Spleen (tissue), 7 donors: ENCODE results near the gene RPS18.

Experiments used
- POLR2A ChIP-seq, 3 donors: fragments of 450-650 bp; IDR thresholded peaks; one replicate each; pipeline ENCODE4 v1.5.1; 2017; ENCODE audit warnings: antibody characterized with exemption in 3 of 3, mild to moderate bottlenecking in 1 of 3
- TF ChIP-seq, protein P1 (sequence below), 11 experiments: fragments of 200-600 bp in 7 of 11; fragments of 450-650 bp in 4 of 11; sonication (generic) in 4 of 11; IDR thresholded peaks in 8 of 11; conservative IDR thresholded peaks in 3 of 11; 1 replicate in 7 of 11; 2 replicates in 4 of 11; pipeline versions ENCODE4 v1.4.0 to v1.8.0; 2016 to 2021; ENCODE audit warnings: antibody characterized with exemption in 11 of 11, inconsistent platforms in 4 of 11, mild to moderate bottlenecking in 1 of 11
- donor health status: DM: no; HTN: no; CAD: no; lungs with moderate emphysema.
- donor health status: DM: no; HTN: no; CAD: no.
- donor health status: DM: no; HTN: no; CAD: no.

DNA sequence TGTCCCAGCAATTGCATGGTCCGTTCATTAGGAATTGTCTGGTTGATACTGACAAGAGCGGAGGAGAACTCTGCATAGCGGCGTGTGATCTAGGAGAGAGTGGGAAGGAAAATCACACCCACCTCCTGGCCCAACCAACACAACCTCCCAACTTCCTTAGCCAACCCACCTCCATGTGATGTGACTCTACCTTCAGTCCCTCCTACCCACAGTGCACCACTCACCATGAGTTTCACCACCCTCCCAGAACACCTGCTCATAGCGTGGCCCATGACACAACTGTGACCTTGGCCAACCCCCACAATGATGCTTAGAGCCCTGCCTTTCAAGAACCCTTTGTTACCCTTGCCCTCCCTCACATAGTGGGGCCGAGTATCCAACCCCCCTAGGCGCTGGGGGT is 7.9 kb upstream of the RPS18 start:
- TF ChIP-seq, protein P1, sequence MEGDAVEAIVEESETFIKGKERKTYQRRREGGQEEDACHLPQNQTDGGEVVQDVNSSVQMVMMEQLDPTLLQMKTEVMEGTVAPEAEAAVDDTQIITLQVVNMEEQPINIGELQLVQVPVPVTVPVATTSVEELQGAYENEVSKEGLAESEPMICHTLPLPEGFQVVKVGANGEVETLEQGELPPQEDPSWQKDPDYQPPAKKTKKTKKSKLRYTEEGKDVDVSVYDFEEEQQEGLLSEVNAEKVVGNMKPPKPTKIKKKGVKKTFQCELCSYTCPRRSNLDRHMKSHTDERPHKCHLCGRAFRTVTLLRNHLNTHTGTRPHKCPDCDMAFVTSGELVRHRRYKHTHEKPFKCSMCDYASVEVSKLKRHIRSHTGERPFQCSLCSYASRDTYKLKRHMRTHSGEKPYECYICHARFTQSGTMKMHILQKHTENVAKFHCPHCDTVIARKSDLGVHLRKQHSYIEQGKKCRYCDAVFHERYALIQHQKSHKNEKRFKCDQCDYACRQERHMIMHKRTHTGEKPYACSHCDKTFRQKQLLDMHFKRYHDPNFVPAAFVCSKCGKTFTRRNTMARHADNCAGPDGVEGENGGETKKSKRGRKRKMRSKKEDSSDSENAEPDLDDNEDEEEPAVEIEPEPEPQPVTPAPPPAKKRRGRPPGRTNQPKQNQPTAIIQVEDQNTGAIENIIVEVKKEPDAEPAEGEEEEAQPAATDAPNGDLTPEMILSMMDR (IDR thresholded peaks at IDR 0.05 in 8 of 11, conservative IDR thresholded peaks at IDR 0.05 in 3 of 11): no peak
- TF ChIP-seq POLR2A (IDR thresholded peaks at IDR 0.05): no peak
